PFSK-1 (cell line): ENCODE results near the gene ARHGEF7.

Experiments
- POLR2AphosphoS5 ChIP-seq: IDR thresholded peaks from 2 replicates; pipeline ENCODE4 v1.6.1; 2012; ENCODE audit warnings: low read depth, mild to moderate bottlenecking, control low read depth, low read length, moderate library complexity
- SIN3A ChIP-seq: IDR thresholded peaks from 2 replicates; pipeline ENCODE4 v1.6.1; 2012; ENCODE audit warnings: mild to moderate bottlenecking, low read length, moderate library complexity, borderline replicate concordance; ENCODE audit not compliant: insufficient read depth

GRCh38 chr13:111202745-111203144, 87.6 kb downstream of the ARHGEF7 start:
- TF ChIP-seq SIN3A (no peak), POLR2AphosphoS5 (no peak)
